Dermis blood vessel endothelial cell (primary cell): Measurements from ENCODE around the gene IFNL4. TPM values are rescaled to one million over a fixed set of nuclear protein-coding genes. Genes with fewer than 3 reads are reported as not detected.

Source experiments
- total RNA-seq: library from RNA; depleted of rRNA; stranded (reverse); fragments of >200 nt; gene quantifications from 2 replicates; pipeline ENCODE4 v1.2.3, GENCODE V29; 2014

IFNL4 gene
- total RNA-seq, 1 donor from 2014 or later = not detected

Other genes with a start within 250 kb of the IFNL4 start
- gene FBXO27, start 216.3 kb downstream of the IFNL4 start, total RNA-seq = 0.98 and 1.5 TPM in 2 replicates
- 0.19 TPM in 1 of 2 replicates, not detected in the other for gene ACP7, start 164.5 kb downstream of the IFNL4 start, total RNA-seq
- gene PAK4, start 123.1 kb downstream of the IFNL4 start, total RNA-seq = 5.8 and 17.4 TPM in 2 replicates
- gene NCCRP1, start 51.9 kb downstream of the IFNL4 start, total RNA-seq = not detected in 2 replicates
- not detected in 2 replicates for gene SYCN, start 44.6 kb downstream of the IFNL4 start, total RNA-seq
- not detected in 2 replicates for gene IFNL3, start 3.9 kb downstream of the IFNL4 start, total RNA-seq
- not detected in 2 replicates for gene IFNL2, start 19.5 kb upstream of the IFNL4 start, total RNA-seq
- gene IFNL1, start 47.6 kb upstream of the IFNL4 start, total RNA-seq = not detected in 2 replicates
- 0.51 and 0.84 TPM in 2 replicates for gene LRFN1, start 72.0 kb upstream of the IFNL4 start, total RNA-seq
- gene GMFG, start 87.2 kb upstream of the IFNL4 start, total RNA-seq = 89.9 and 196 TPM in 2 replicates
- 32.2 and 55.7 TPM in 2 replicates for gene SAMD4B, start 93.6 kb upstream of the IFNL4 start, total RNA-seq
- gene PAF1, start 142.2 kb upstream of the IFNL4 start, total RNA-seq = 29.5 and 34.2 TPM in 2 replicates
- gene MED29, start 142.5 kb upstream of the IFNL4 start, total RNA-seq = 10.7 and 22.5 TPM in 2 replicates
- 1.0 and 2.4 TPM in 2 replicates for gene ZFP36, start 158.0 kb upstream of the IFNL4 start, total RNA-seq
- gene PLEKHG2, start 163.8 kb upstream of the IFNL4 start, total RNA-seq = 13.6 and 22.1 TPM in 2 replicates
- gene RPS16, start 187.1 kb upstream of the IFNL4 start, total RNA-seq = 49.0 and 115 TPM in 2 replicates
- gene SUPT5H, start 196.7 kb upstream of the IFNL4 start, total RNA-seq = 35.4 and 67.2 TPM in 2 replicates
- 66.5 and 67.9 TPM in 2 replicates for gene TIMM50, start 232.0 kb upstream of the IFNL4 start, total RNA-seq